Gastrocnemius medialis (tissue), 4 donors: Measurements from ENCODE around the gene PEA15. TPM values are rescaled to one million over a fixed set of nuclear protein-coding genes. Genes with fewer than 3 reads are reported as not detected.

Experiments used
- ATAC-seq, 2 donors: fragments of 150-250 bp; one replicate each; pipeline ENCODE4 v1.9.1; 2016
- DNase-seq, 2 donors: peaks; one replicate each; pipeline ENCODE4 v3.0.0-alpha.2; 2019
- H3K27ac ChIP-seq, 4 donors: fragments of 200-600 bp; sonication (generic); 1 replicate in 1 of 4; 2 replicates in 3 of 4; pipeline ENCODE4 v1.5.1; 2016 to 2018; ENCODE audit warnings: mild to moderate bottlenecking in 2 of 4, moderate library complexity in 1 of 4
- H3K27me3 ChIP-seq, 3 donors: fragments of 200-600 bp; sonication (generic) in 2 of 3; 1 replicate in 1 of 3; 2 replicates in 2 of 3; pipeline versions ENCODE4 v1.5.1 to v1.6.0; 2016 to 2019; ENCODE audit warnings: mild to moderate bottlenecking in 1 of 3, moderate library complexity in 1 of 3
- H3K36me3 ChIP-seq, 2 donors: fragments of 200-600 bp; sonication (generic) in 1 of 2; one replicate each; pipeline ENCODE4 v1.5.1; 2017 to 2018
- H3K4me1 ChIP-seq, 2 donors: fragments of 200-600 bp; sonication (generic) in 1 of 2; one replicate each; pipeline ENCODE4 v1.5.1; 2016 to 2017; ENCODE audit warnings: mild to moderate bottlenecking in 2 of 2
- H3K4me3 ChIP-seq, 4 donors: fragments of 200-600 bp; sonication (generic) in 3 of 4; 1 replicate in 1 of 4; 2 replicates in 3 of 4; pipeline ENCODE4 v1.5.1; 2016 to 2019; ENCODE audit warnings: mild to moderate bottlenecking in 2 of 4
- H3K9me3 ChIP-seq, 3 donors: fragments of 200-600 bp; sonication (generic) in 2 of 3; 1 replicate in 1 of 3; 2 replicates in 2 of 3; pipeline ENCODE4 v1.5.1; 2016 to 2019
- CTCF ChIP-seq, 5 experiments: fragments of 450-650 bp in 3 of 5; fragments of 200-600 bp in 2 of 5; sonication (generic) in 2 of 5; IDR thresholded peaks in 4 of 5; conservative IDR thresholded peaks in 1 of 5; 1 replicate in 4 of 5; 2 replicates in 1 of 5; pipeline ENCODE4 v1.5.1; 2016 to 2019; ENCODE audit warnings: antibody characterized with exemption in 5 of 5, mild to moderate bottlenecking in 3 of 5, moderate library complexity in 3 of 5
- POLR2A ChIP-seq, 2 donors: fragments of 450-650 bp; IDR thresholded peaks; one replicate each; pipeline ENCODE4 v1.6.1; 2017; ENCODE audit warnings: antibody characterized with exemption in 2 of 2, mild to moderate bottlenecking in 2 of 2, moderate library complexity in 2 of 2
- in situ Hi-C, 4 donors: fragments of 200-750 bp; cut with MboI; loops; one replicate each; pipeline versions ENCODE4 v1.15.0 to v1.8.0; 2017; ENCODE audit warnings: low sequenced_read_pairs in 4 of 4
- intact Hi-C: fragments of 100-400 bp; cut with DNase I; formaldehyde crosslinking; loops from one replicate; pipeline ENCODE4 v1.15.1; 2023; ENCODE audit warnings: low total_unique reads
- total RNA-seq, 4 donors: library from RNA; depleted of rRNA; stranded (reverse); fragments of >200 nt; gene quantifications; one replicate each; pipeline versions ENCODE4 v1.1.0 to v1.2.3, GENCODE V29; 2016

Gene PEA15
- total RNA-seq, 4 donors from 2014 or later = 10.5 to 34.7 (median 27.2) TPM

DNA sequence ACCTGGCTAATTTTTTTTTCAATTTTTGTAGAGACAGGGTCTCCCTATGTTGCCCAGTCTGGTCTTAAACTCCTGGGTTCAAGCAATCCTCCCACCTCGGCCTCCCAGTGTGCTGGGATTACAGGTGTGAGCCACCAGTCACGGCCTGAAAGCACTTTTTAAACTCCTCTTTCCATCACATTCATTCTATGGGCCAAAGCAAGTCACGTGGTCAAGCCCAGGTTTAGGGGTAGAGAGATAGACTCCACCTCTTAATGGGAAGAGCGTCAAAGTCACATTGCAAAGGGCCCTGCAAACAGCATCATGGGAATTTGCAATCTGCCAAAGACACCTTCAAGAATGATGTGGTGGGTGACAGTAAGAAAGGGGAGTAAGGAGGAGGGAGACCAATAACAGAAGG lies 46.6 kb upstream of the PEA15 start:
- Histone ChIP-seq H3K4me3 (no peak overlapping the region), H3K4me1 (no peaks in the 10 kb centered on the region), H3K27me3 (no peaks in the 10 kb centered on the region), H3K9me3 (no peaks in the 10 kb centered on the region), H3K36me3 (no peaks in the 10 kb centered on the region), H3K27ac (no peak overlapping the region)
- in situ Hi-C loops (no loop called here), intact Hi-C loops (no loop called here)
- ATAC-seq (no peak), DNase-seq (no peak)
- no peak for TF ChIP-seq POLR2A (IDR thresholded peaks at IDR 0.05)
- TF ChIP-seq CTCF (IDR thresholded peaks at IDR 0.05 in 4 of 5, conservative IDR thresholded peaks at IDR 0.05 in 1 of 5) = no peak

GRCh38 chr1:160159846-160160245 lies 45.3 kb upstream of the PEA15 start:
- ATAC-seq (no peak), DNase-seq (no peak)
- Histone ChIP-seq H3K27me3 (no peaks in the 10 kb centered on the region), H3K9me3 (no peaks in the 10 kb centered on the region), H3K4me1 (no peaks in the 10 kb centered on the region), H3K36me3 (no peaks in the 10 kb centered on the region), H3K27ac (no peak overlapping the region), H3K4me3 (no peak overlapping the region)
- TF ChIP-seq POLR2A (IDR thresholded peaks at IDR 0.05) = no peak
- TF ChIP-seq CTCF (IDR thresholded peaks at IDR 0.05 in 4 of 5, conservative IDR thresholded peaks at IDR 0.05 in 1 of 5) = no peak
- in situ Hi-C loops (no loop called here), intact Hi-C loops (loop anchor here (5.0 kb wide), 1 partner anchor 58 kb away; no protein-coding TSS in a partner anchor)

- Histone ChIP-seq H3K4me3 (no peak overlapping the region), H3K27ac (no peak overlapping the region), H3K4me1 (no peaks in the 10 kb centered on the region), H3K9me3 (no peaks in the 10 kb centered on the region), H3K36me3 (no peaks in the 10 kb centered on the region), H3K27me3 (no peaks in the 10 kb centered on the region)
- ATAC-seq (peak; percentile 60 to 71), DNase-seq (no peak)
- intact Hi-C loops = loop anchor here (5.0 kb wide), 1 partner anchor 60 kb away; no protein-coding TSS in a partner anchor
- TF ChIP-seq POLR2A (IDR thresholded peaks at IDR 0.05) = no peak
- TF ChIP-seq CTCF (IDR thresholded peaks at IDR 0.05 in 4 of 5, conservative IDR thresholded peaks at IDR 0.05 in 1 of 5) = peak in 4 of 5 experiments; percentile 39 to 63 (median 40)
- in situ Hi-C loops = no loop called here
Measured at GRCh38 chr1:160161965-160162705, 43.0 kb upstream of the PEA15 start.

GRCh38 chr1:160162931-160163330 lies 42.3 kb upstream of the PEA15 start:
- Histone ChIP-seq H3K4me3 (no peak overlapping the region), H3K27ac (no peak overlapping the region), H3K4me1 (peaks cover 2 to 7% of the 10 kb centered on the region in 2 donors), H3K27me3 (no peaks in the 10 kb centered on the region), H3K36me3 (no peaks in the 10 kb centered on the region), H3K9me3 (no peaks in the 10 kb centered on the region)
- DNase-seq (no peak), ATAC-seq (no peak)
- TF ChIP-seq POLR2A (IDR thresholded peaks at IDR 0.05) (no peak), CTCF (IDR thresholded peaks at IDR 0.05 in 4 of 5, conservative IDR thresholded peaks at IDR 0.05 in 1 of 5) (no peak)
- in situ Hi-C loops = no loop called here
- intact Hi-C loops = loop anchor here (5.0 kb wide), 1 partner anchor 61 kb away; no protein-coding TSS in a partner anchor
